LNCaP clone FGC (cell line): Measurements from ENCODE around the gene LARGE1.

Experiments used
- DNase-seq: peaks from one replicate; pipeline ENCODE4 v3.0.0-alpha.2; 2011; ENCODE audit warnings: low read depth
- H3K4me3 ChIP-seq: 2 replicates; pipeline ENCODE4 v1.5.1; 2011; ENCODE audit warnings: mild to moderate bottlenecking, low read depth, low read length, control low read depth
- CTCF ChIP-seq: IDR thresholded peaks from 2 replicates; pipeline ENCODE4 v1.5.1; 2012; ENCODE audit warnings: mild to moderate bottlenecking; ENCODE audit not compliant: control insufficient read depth, insufficient read depth; ENCODE audit errors: extremely low read depth

Gene LARGE1

GRCh38 chr22:33851821-33852384, 68.4 kb downstream of the LARGE1 start:
- TF ChIP-seq CTCF = no peak
- no peak overlapping the region for H3K4me3 ChIP-seq
- peak; percentile 44 for DNase-seq

DNA sequence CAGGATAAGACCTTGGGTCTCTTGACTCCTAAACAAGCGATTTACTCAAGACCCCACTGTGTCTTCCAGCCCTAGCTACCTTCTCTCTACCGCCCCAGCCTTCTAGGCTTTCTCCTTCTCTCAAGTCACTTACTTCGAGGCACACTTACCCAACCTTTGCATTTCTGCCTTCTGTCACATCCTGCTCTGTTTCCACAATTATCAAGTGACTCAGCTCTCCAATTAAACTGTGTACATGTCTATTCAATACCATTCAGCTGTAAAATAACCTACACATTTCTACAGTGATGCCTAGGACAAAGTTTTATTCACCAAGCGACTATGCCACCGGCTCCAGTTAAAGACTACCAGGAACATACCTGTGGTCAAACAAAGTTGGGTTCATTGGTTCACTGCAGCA, 69.0 kb downstream of the LARGE1 start:
- no peak for TF ChIP-seq CTCF
- H3K4me3 ChIP-seq = no peak overlapping the region
- no peak for DNase-seq

DNA sequence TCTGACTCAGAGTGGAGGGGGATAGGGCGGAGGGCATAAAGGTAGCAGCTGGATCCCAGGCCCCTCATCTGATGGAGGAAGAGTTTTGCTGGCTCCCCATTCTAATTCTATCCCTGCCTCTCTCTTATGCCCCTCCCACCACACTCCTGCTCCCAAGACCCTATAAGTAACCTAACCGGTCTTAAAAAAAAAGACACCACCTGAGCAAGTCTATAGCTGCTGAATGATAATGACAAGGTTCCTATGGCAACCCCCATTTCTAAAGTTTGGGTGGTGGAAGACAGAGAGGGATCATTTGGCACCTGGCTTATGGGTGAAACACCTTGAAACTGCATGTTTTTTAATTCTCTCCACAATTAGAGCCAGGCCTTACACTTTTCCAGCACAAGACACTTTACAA, 69.6 kb downstream of the LARGE1 start:
- H3K4me3 ChIP-seq = no peak overlapping the region
- no peak for DNase-seq
- no peak for TF ChIP-seq CTCF

DNA sequence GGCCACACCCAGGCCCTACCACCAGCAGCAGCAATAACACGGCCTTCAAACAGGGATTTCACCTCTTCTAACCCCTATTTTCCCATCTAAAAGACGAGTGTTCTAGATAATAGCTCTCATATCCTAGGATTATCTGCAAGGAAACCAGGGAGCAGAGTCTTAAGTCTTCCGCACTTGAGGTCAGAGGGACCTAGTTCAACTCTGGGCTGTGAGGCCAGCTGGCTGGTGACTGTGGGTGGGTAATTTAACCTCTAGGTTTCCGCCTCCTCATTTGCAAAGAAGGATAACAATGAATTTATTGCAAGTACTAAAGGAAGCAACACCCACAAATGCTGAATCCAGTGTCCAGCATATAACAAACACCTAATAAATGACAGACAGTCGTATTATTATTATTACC, 70.1 kb downstream of the LARGE1 start:
- H3K4me3 ChIP-seq = no peak overlapping the region
- no peak for DNase-seq
- TF ChIP-seq CTCF = no peak

GRCh38 chr22:33848251-33848650, 72.0 kb downstream of the LARGE1 start:
- TF ChIP-seq CTCF = no peak
- DNase-seq = no peak
- H3K4me3 ChIP-seq = no peak overlapping the region

DNA sequence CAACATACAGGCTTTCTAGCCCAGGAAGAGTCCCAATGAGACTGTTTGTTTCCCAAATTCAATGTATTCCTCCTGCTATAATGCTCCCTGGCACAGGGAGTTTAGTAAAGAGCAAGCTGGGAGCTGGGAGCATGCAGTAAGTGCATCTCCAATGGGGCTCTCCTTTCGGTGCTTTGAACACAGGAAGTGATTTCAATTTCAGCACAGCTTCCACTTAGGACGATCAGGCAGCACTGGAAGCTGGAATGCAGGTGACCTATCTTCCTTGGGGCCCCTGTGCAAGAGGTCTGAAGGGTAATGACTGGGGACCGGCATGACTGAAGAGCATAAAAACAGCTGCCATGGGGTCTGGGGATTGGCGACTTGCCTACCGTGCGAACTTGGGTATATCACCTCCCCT, 76.0 kb downstream of the LARGE1 start:
- no peak for TF ChIP-seq CTCF
- H3K4me3 ChIP-seq = no peak overlapping the region
- no peak for DNase-seq

DNA sequence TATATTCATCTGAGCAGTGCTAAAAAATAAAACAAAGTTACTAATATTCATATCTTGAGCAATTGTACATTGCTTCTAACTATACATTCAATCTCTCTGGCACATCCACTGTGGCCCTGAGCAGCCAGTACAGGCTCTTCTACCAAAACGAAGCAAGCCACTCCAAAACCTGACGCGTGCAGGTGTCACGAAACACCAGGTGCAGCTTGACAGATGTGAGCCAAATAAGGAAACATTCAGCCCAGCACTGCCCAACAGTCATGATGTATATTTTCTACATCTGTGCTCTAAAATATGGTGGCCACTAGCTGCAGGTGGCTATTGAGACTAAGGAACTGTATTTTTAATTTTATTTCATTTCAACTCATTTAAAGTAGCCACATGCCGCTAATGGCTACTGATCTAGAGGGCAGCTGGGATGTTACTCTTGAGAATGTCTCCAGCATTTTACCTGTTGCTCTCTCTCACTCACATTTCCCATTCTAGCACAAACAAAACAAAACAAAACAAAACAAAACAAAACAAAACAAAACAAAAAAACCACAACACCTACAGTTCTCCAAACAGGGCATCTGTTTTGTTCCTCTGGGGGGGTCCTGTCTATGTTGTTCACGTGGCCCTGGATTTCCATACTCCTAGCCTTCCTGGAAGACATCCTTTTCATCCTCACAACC, 77.7 kb downstream of the LARGE1 start:
- no peak overlapping the region for H3K4me3 ChIP-seq

More for the DNA sequence above, 77.7 kb downstream of the LARGE1 start:
- TF ChIP-seq CTCF = no peak
- DNase-seq = no peak
